HG03066 (cell line): ENCODE measurements around the gene COL2A1.

Source experiments
- ATAC-seq: cut with Tn5 transposase; IDR thresholded peaks from one replicate; pipeline ENCODE4 v1.9.1; 2021; ENCODE audit warnings: low read depth; ENCODE audit not compliant: unreplicated experiment

The COL2A1 gene

DNA sequence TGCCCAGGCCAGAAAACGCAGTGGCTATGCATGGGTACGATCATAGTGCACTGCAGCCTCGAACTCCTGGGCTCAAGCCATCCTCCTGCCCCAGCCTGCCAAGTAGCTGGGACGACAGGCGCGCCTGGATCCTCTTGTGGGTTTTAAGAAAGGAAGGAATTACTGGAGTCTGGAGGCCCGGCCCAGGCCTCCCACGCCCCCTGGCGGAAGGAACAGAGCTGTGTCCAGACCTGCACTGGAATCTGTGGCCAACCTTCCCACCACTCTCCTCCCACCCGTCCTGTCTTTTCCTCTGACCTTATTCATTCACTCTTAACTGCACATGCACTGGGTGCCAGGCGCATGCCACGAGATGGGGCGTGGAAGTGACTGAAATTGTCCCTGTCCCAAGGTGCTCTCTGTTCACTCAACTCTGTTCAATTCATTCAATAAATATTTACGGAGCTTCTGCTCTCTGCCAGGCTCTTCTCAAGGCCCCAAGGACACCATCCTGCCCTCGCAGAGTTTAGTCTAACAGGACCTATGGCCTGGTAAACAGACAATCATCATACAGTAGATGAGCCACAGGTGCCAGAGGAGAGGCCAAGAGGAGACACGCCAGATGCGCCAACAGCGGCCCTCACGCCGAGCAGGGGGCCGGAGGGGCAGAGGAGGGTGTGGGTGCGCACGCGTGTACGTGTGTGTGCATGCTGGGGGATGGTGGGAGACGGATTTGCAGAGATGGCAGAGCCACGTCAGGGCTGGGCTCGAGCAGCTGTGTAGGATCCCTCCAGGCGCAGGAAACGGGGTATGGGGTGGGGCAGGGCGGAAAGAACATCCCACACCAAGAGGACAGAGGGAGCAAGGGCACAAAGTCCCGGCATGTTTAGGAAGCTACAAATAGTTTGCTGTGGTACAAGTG is 54.6 kb downstream of the COL2A1 start:
- ATAC-seq: no peak

DNA sequence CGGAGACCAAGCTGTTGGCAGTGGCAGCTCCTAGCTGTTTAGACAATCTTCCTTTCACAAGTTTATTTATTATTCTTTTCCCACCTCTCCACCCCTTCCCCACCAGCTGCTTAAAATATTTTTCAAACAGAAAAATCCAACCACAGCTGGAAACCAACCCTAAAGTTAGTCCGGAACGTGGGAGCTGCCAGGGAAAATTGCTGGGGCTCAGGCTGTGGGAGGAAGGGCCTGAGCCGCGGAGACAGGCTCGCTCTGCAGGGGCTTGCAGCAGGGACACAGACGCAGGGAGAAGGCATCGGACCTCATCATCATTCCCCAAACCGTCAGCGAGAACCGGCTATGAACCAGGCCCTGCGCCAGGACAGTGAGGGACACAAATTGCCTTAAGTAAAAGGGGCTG is 56.9 kb downstream of the COL2A1 start:
- no peak for ATAC-seq

DNA sequence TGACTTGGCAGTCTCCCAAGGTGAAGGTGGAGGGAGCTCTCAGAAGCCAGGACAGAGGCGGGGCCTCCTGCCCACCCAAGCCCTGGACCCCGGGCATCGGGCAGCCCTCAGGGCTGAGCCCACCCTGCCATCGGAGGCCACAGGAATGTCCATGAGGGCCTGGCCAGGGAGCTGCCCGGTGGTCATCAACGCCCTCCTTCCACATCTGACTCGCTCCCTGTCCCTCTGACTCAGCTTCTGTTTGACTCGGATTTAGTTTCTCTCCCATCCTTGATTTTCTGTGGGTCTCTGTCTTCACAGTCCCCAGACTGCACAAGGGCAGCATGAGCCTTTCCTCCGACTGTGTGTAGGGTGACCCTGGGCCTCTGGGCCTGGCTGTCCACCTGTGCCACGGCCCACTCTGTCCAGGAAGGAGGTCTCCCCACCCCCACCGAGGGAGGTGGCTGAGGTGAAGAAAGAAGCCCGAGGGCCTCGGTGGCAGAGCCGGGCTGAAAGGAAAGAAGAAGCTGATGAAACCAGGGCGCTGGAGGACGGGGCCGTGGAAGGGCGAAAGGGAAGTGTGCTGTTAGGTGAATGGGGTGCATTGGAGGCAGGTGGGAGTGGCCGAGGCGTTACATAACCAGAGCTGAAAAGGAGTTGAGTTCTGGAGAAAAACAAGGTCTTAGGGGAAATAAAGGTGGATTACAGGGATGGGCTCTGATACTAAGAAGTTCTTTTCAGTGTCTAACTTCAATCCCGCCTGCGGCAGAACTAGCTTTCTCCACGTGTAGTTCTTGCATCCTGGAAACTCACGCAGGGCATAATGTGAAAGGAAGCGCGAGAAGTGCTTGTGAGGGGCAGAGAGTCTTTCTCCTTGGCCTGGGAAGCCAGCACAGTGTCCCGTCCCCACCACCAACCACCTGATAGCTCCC is 57.6 kb downstream of the COL2A1 start:
- ATAC-seq: no peak

DNA sequence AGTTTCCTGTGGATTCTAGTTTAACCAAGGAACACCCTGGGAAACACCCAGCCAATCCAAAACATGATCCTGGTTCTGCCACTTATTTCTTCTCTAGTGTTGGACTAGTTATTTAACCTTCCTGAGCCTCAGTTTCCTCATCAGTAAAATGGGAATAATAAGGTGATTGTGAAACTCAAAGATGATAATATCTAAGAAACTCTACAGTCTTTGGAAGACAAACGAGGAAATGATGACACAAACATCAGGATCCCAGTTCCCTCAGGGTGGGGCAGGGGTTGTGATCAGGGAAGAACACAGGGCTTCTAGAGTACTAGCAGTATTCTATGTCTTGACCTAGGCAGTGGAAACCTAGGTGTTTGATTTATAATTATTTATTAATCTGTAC is 58.9 kb downstream of the COL2A1 start:
- no peak for ATAC-seq

DNA sequence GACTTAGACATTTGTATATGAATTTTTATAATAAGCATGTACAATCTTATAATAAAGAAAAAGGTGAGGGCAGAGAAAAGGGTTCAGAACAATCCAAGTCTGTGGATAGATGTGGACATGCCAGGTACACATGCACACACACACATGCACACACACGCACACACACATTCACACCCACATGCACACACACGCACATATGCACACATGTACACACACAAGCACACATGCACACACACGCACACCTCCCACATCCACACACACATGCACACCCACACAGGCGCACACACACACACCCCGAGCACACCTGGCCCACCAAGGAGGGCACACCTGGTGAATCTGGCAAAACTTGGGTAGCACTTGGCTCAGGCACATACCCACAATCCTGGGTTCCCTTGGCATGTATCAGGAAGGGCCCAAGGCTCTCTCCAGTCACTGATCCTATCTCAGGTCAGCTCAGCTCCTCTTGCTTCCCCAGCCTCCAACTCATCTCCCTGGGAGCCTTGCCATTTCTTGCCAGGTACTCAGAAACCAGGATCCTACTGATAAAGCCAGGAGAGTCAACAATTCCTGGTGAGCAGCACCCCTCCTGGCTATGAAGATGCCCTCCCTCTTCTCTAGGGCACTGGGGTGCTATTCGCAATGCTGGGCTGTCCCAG is 59.5 kb downstream of the COL2A1 start:
- ATAC-seq: no peak

DNA sequence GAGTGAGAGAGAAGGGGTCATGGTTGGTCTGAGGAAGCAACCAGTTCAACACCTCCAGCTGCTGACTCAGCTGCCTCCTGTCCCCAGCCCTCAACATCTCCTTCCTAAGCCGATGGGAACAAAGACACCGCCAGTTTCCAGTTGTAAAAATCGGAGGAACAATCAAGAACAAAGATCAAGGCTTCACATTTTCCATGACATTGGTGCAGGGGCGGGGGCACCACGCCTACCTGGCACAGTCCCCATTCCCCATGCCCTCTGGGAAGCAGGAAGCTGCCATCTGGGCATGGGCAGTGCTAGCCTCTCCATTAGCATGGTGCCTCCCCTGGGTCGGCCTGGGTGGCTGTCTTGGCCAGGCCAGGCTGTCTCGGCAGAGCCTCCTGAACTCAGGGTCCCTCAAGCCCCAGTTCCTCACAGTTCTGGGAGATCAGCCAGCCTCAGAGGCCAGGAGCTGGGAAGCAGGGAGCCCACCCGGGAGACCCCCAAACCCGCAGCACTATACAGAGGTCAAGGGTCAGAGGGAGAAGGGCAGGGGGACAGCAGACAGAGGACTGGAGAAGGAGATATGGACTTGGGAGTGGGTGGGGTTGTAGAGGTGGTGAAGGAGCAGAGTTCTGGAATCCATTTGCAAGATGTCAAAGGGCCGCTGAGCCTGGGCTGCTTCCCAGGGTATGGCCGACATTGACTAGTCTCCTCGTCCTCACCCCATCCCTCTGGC is 60.5 kb downstream of the COL2A1 start:
- ATAC-seq: no peak

DNA sequence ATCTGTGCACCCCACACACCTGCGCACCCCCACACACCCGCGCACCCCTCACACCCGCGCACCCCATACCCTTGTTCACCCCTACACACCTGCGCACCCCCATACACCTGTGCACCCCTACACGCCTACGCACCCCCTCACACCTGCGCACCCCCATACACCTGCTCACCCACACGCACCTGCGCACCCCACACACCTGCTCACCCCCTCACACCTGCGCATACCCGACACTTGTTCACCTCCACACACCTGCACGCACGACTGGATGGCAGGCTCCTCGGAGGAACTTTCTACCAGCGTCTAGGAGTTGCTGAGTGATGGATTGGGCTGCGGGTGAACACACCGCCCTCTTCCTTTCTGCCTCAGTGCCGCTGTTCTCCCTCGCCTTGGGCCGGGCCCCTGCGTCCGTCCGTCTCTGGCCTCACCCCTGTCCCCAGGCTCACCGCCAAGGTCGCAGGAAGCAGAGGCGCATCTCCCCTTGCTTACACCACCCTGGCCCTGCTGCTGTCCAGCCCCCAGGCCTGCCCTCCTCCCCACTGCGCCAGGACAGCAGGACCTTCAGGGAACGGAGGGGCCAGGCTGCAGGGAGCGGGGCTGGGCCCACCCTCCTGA is 61.6 kb downstream of the COL2A1 start:
- no peak for ATAC-seq

DNA sequence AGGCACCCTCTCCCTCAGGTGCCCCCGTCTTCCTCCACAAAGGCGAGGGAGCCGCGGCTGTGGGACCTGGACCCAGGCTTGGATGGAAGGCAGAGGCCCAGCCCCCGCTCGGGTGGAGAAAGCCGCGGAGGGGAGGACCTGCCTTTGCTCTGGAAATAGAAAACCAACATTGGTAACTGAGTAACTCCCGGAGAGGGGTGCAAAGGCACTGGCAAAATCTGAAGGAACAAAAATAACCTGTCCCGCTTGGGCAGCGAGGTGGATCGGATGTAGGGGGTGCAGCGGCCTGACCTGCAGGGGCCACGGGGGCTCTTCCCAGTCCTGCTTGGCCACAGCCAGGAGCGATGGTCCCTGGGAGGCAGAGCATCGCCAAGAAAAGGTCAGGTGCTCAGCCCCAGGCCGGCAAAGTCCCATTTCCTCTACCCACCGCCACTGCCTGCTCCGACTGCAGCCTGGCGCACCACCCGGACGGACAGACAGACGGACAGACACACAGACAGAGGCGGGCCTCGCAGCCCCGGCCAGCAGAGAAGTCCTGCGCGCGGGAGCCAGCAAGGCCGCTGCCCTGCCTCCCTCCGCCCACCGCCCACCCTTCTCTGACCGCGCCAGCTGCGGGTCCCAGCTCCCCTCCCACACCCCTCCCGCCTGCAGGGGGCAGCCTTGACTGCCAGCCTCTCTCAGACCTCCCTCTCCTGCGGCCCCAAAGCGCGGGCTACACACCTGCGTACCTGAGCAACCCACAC is 62.2 kb downstream of the COL2A1 start:
- no peak for ATAC-seq

DNA sequence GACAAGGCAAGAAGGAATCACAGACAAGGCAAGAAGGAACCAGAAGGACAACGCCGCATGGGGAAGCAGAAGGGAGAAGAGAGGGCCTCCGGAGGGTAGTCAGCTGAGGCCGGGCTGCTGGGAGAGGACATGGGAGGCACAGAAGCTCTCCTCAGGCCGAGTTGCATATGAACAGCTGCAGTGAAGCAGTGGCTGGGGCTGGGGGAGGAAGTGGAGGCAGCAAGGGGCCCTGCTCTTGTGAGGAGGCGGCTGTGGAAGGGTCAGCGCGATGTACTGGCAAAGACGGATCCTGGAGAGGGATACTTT is 62.8 kb downstream of the COL2A1 start:
- no peak for ATAC-seq

DNA sequence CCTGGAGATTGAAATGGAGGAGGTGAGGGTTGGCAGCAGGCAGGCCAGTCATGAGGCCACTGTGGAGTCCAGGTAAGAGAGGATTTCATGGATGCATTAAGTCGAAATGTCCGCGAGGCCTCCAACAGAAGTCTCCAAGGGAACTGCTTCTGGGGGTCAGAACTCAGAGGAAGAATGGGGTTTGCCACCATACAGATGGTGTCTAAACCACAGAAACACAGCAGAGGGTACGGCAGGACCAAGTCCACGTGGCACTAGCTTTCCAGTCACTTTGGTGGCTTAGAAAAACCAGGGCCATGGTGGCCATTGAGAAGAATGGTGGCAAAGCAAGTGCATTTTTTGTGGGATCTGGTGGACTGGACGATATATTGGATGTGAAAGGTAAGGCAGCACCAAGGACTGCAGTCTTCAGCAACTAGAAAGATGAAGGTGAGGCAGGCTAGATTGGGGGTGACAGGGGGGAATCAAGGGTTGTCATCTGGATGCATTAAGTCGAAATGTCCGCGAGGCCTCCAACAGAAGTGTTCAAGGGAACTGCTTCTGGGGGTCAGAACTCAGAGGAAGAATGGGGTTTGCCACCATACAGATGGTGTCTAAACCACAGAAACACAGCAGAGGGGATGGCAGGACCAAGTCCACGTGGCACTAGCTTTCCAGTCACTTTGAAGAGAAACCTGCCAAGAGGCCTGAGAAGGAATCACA is 63.4 kb downstream of the COL2A1 start:
- no peak for ATAC-seq

DNA sequence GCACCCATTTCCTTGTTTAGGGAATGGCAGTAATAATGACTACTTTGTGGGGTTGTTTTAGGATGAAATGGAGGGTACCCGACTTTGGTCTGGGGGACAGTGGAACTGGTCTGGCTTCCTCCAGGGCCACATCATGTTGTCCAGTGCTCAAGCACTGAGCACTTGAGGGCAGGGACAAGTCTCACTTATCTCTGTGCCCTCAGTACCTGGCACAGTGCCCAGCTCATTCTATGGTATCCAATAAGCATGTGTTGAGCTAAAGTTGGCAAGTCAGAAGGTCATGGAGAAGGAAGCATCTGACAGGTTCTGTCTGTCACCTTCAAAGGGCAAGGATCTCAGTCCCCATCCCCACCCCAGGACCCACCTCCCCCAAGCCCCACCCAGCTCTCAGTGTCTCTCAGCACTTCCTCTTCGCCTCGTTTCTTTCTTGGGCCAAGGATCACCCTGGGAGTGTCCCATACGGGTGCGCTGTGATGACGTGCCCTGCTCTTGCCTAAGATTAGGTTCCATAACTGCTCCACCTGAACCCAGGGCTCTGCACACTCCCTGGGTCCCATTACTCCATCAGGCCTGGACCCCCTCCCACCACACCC is 65.2 kb downstream of the COL2A1 start:
- ATAC-seq: no peak

DNA sequence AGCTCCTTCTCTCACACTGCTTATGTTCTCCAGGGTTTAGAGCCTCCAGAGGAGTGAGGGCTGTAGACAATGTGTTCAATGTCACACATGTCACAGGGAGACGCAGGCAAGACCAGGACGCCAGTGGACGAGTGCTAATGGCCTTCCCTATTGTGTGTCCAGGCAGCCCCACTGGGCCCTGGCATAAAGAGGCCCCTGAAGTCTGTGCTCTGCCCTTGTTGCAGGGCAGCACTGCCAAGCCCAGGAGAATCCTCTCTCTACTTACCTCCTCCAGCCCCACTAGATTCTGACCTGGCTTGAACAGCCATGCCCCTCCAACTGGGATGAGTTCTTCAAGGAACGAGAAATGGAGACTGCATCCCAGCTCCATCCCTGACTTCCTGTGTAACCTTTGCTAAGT is 65.7 kb downstream of the COL2A1 start:
- no peak for ATAC-seq

DNA sequence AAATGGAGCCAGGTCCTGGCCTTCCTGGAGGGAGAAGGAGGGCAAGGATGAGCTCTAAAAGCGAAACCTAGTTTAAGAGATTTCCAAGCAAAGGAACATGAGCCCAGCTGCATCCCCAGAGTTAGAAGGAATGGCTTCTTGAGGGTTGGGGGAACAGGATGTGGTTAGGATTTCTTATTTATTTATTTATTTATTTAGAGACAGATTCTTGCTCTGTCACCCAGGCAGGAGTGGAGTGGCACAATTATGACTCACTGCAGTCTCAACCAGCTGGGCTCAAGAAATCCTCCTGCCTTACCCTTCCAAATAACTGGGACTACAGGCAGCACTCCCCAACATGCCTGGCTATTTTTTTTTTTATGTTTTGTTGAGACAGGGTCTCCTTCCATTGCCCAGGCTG is 66.2 kb downstream of the COL2A1 start:
- no peak for ATAC-seq

DNA sequence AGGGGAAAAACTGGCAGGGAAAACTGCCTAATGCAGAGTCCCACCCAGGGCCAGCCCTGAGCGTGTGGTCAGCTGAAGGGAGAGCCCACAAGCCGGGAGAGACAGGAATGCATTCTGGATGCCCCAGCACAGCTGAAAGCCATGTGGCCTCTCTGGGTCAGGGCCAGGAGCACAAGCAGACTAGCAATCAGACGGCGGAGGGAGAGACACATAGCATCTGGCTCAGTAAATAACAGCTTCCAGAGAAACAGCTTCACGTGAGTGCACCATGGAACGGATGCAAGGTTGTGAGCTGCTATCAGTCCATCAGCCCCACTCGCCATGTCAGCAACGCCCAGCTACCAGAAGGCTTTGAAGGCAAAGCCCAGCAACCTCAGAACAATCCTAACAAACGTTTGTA is 69.1 kb downstream of the COL2A1 start:
- ATAC-seq: no peak

DNA sequence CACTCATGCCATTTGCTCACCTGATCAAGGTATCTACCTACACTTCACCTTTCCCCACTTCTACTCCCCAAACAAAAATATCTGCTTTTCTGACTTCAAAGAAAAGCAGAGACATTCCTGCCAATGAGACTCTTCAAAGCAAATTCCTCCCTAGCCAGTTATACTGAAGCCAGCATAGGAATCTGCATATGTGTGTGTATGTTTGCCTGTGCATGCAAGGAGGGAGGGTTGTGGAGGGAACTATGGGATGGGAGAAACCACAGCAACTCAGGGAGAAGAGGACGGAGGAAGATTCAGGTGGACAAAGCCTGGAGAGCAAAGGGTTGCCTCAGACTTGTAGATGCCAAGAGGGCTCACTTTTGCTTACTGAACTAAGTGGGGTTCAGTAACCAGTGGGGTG is 73.1 kb downstream of the COL2A1 start:
- no peak for ATAC-seq

DNA sequence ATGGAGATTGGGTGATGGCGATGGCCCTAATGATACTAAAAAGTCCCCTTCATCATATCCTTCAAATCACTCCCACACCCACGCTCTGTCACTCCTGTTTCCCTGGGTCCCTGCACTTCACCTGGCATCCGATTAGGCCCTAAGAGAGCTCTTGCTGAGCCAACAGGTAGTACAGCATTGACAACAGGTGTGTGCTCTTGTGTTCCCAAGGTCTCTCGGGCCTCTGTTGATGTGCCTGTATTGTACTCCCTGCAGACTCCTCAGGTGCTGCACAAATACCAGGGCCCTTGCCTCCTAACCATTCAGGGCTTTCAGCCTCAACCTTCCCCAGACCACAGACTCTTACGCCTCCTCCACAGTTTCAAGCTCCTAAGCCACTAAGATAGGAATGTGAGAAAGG is 73.6 kb downstream of the COL2A1 start:
- ATAC-seq: no peak

DNA sequence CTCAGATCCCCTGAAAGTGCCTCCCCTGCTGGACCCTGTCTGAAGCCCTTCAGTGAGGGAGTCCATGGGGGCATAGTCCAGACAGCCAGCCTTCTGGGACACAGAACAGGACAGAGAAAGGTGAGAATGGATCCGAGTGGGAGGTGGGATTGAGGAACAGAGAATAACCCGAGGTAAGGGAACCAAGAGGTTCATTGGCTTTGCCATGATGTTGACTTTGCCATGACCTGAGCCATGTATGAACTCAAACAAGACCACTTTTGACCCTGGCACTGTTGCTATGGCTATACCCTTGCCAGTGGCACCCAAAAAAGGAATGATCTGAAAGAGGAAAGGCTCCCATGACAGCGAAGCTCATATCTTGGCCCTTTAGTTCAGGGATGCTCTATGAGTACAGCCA is 76.9 kb downstream of the COL2A1 start:
- no peak for ATAC-seq
